HG02973 (cell line): ENCODE measurements around the gene DFFA.

Experiments
- ATAC-seq: cut with Tn5 transposase; IDR thresholded peaks from one replicate; pipeline ENCODE4 v1.9.1; 2021; ENCODE audit warnings: moderate library complexity; ENCODE audit not compliant: unreplicated experiment

The DFFA gene

GRCh38 chr1:10472220-10473144, at the start of gene DFFA:
TSS of gene DFFA (minus strand) at chr1:10472529. CDS start at chr1:10472458, 71 bp downstream.
- ATAC-seq: peak; percentile 71

- no peak for ATAC-seq
Measured at GRCh38 chr1:10521537-10522157, 49.3 kb upstream of the DFFA start.

- ATAC-seq: no peak
Measured at GRCh38 chr1:10520952-10521351, 48.6 kb upstream of the DFFA start.

- no peak for ATAC-seq
Measured at GRCh38 chr1:10520497-10520896, 48.2 kb upstream of the DFFA start.

- ATAC-seq: no peak
Measured at GRCh38 chr1:10519016-10519417, 46.7 kb upstream of the DFFA start.

GRCh38 chr1:10517677-10517982, 45.3 kb upstream of the DFFA start:
- no peak for ATAC-seq

GRCh38 chr1:10516925-10517676, 44.8 kb upstream of the DFFA start:
- no peak for ATAC-seq

- no peak for ATAC-seq
Measured at GRCh38 chr1:10515976-10516750, 43.8 kb upstream of the DFFA start.

- no peak for ATAC-seq
Measured at GRCh38 chr1:10515301-10515975, 43.1 kb upstream of the DFFA start.

GRCh38 chr1:10514490-10515235, 42.3 kb upstream of the DFFA start:
- ATAC-seq: no peak

- ATAC-seq: no peak
Measured at GRCh38 chr1:10513199-10513598, 40.9 kb upstream of the DFFA start.

GRCh38 chr1:10511494-10511885, 39.2 kb upstream of the DFFA start:
- ATAC-seq: no peak

- ATAC-seq: peak; percentile 80
Measured at GRCh38 chr1:10510520-10511493, 38.5 kb upstream of the DFFA start.

GRCh38 chr1:10509809-10510509, 37.6 kb upstream of the DFFA start:
- ATAC-seq: no peak

GRCh38 chr1:10508511-10508951, 36.2 kb upstream of the DFFA start:
- no peak for ATAC-seq

GRCh38 chr1:10507111-10507879, 35.0 kb upstream of the DFFA start:
- ATAC-seq: no peak

- no peak for ATAC-seq
Measured at GRCh38 chr1:10506677-10507047, 34.3 kb upstream of the DFFA start.
